ENCODE data around the gene SLC25A6. TPM values are rescaled to one million over a fixed set of nuclear protein-coding genes. Genes with fewer than 3 reads are reported as not detected.

Gene SLC25A6
- total and polyA plus RNA-seq, 9 of the 15 experiments (the other 6 are each of a cell fraction or from before 2014, with no cell fraction given) = 24.6 to 330 (median 129) TPM

- H4K20me1 ChIP-seq (replicated peaks; ENCODE audit: control insufficient read depth, insufficient read depth, low read length) = peaks cover 7% of the 10 kb centered on the region
- intact Hi-C loops (cut with micrococcal nuclease) (no loop called here), in situ Hi-C loops (cut with MboI) (no loop called here)
- no peak overlapping the region for H3K27ac ChIP-seq (ENCODE audit: extremely low read depth, low read depth, low read length)
- no peaks in the 10 kb centered on the region for H3K9me1 ChIP-seq (ENCODE audit: control insufficient read depth, insufficient read depth, low read length)
- H3K9ac ChIP-seq (ENCODE audit: insufficient read depth in 1 of 2, low read depth in 2 of 2, low read length in 2 of 2) = no peak overlapping the region
- TF ChIP-seq, protein P1, sequence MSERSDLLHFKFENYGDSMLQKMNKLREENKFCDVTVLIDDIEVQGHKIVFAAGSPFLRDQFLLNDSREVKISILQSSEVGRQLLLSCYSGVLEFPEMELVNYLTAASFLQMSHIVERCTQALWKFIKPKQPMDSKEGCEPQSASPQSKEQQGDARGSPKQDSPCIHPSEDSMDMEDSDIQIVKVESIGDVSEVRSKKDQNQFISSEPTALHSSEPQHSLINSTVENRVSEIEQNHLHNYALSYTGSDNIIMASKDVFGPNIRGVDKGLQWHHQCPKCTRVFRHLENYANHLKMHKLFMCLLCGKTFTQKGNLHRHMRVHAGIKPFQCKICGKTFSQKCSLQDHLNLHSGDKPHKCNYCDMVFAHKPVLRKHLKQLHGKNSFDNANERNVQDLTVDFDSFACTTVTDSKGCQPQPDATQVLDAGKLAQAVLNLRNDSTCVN (CRISPR knock-in tag; IDR thresholded peaks at IDR 0.05) = 0 out of 2 replicates have a peak, but pooled peaks have one; percentile 26
- TF ChIP-seq ZNF217 (CRISPR knock-in tag; IDR thresholded peaks at IDR 0.05) (no peak), POLR2A (conservative IDR thresholded peaks at IDR 0.05) (0 out of 2 replicates have a peak, but pooled peaks have one; percentile 15), MCM3 (IDR thresholded peaks at IDR 0.05) (no peak), SOX6 (IDR thresholded peaks at IDR 0.05) (no peak), EGR1 (conservative IDR thresholded peaks at IDR 0.05) (0 out of 2 replicates have a peak, but pooled peaks have one; percentile 8)
- TF ChIP-seq, protein P2, sequence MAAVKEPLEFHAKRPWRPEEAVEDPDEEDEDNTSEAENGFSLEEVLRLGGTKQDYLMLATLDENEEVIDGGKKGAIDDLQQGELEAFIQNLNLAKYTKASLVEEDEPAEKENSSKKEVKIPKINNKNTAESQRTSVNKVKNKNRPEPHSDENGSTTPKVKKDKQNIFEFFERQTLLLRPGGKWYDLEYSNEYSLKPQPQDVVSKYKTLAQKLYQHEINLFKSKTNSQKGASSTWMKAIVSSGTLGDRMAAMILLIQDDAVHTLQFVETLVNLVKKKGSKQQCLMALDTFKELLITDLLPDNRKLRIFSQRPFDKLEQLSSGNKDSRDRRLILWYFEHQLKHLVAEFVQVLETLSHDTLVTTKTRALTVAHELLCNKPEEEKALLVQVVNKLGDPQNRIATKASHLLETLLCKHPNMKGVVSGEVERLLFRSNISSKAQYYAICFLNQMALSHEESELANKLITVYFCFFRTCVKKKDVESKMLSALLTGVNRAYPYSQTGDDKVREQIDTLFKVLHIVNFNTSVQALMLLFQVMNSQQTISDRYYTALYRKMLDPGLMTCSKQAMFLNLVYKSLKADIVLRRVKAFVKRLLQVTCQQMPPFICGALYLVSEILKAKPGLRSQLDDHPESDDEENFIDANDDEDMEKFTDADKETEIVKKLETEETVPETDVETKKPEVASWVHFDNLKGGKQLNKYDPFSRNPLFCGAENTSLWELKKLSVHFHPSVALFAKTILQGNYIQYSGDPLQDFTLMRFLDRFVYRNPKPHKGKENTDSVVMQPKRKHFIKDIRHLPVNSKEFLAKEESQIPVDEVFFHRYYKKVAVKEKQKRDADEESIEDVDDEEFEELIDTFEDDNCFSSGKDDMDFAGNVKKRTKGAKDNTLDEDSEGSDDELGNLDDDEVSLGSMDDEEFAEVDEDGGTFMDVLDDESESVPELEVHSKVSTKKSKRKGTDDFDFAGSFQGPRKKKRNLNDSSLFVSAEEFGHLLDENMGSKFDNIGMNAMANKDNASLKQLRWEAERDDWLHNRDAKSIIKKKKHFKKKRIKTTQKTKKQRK (IDR thresholded peaks at IDR 0.05; ENCODE audit: borderline replicate concordance, low read depth, low read length) = no peak
- ChIA-PET POLR2A (no interaction called here), CTCF (ENCODE audit: low intra/inter-chr PET ratio) (no interaction called here)
- ATAC-seq (no peak), DNase-seq (ENCODE audit: extremely low read depth in 1 of 4, low spot score in 3 of 4) (no peak), FAIRE-seq (no peak)
- no peak overlapping the region for H3K4me3 ChIP-seq
- H3K4me1 ChIP-seq (replicated peaks in 1 of 2; ENCODE audit: control insufficient read depth in 2 of 2, insufficient read depth in 2 of 2, low read length in 2 of 2) = peaks cover under 1 to 29% of the 10 kb centered on the region in 2 experiments; a peak in 4 of 5 replicates
- H3K79me2 ChIP-seq (ENCODE audit: control insufficient read depth, insufficient read depth, low read length) = peaks cover 26% of the 10 kb centered on the region
- H3K4me2 ChIP-seq (ENCODE audit: insufficient read depth, low read length) = no peak overlapping the region
- no peaks in the 10 kb centered on the region for H3K27me3 ChIP-seq (ENCODE audit: control insufficient read depth in 2 of 2, insufficient read depth in 2 of 2, low read length in 2 of 2)
- no TSS peak for BruUV-seq (replicated peaks)
- 89% methylated on average over 3 of the region's 5 CpGs for WGBS (ENCODE audit: insufficient coverage, low coverage, missing lambda C conversion rate)
- peaks cover 7% of the 10 kb centered on the region; the same call in 1 of the 3 replicates for H3K36me3 ChIP-seq (ENCODE audit: control insufficient read depth, insufficient read depth, low read length)
- no peak overlapping the region for H2AFZ ChIP-seq (ENCODE audit: low read depth, low read length)
- H3K9me3 ChIP-seq (replicated peaks; ENCODE audit: control insufficient read depth, insufficient read depth, low read depth, low read length) = no peaks in the 10 kb centered on the region
These were observed 3.8 kb upstream of the SLC25A6 start for GRCh38 chrX:1395646-1396216.

Measured in K562 (cell line).